B cell (primary cell): Measurements from ENCODE around the gene C10orf62.

ENCODE experiments used
- EZH2 ChIP-seq: IDR thresholded peaks from 2 replicates; pipeline ENCODE4 v1.6.1; 2012; ENCODE audit warnings: borderline replicate concordance, low read depth, mild to moderate bottlenecking, moderate library complexity, low read length; ENCODE audit not compliant: insufficient read depth, poor library complexity, severe bottlenecking
- TF ChIP-seq, protein P1 (sequence below): fragments of 200-600 bp; IDR thresholded peaks from one replicate; pipeline ENCODE4 v1.8.0; 2022; ENCODE audit warnings: antibody characterized with exemption, mild to moderate bottlenecking

DNA sequence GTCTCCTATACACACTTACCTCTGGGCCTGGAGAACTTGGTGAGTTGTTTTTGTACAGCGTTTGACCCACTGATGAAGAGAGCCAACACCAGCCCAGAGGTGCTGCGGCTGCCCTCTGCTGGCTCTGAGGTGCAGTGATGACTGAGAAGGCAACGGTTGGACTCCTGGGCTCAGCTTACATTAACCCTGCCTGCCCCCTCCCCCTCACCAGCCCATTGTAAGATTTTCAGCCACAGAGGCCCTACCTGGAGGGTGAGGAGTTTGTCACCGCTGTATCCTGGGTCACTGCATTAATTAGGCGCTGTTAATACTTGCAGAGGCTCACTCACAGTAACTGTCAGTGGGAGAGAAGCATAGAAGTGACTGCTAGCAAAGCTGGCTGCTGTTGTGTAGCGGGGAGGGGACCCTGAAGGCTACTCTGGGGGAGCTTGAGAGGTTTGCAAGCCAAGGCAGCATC is 35.9 kb upstream of the C10orf62 start:
- no peak for TF ChIP-seq EZH2
- TF ChIP-seq, protein P1, sequence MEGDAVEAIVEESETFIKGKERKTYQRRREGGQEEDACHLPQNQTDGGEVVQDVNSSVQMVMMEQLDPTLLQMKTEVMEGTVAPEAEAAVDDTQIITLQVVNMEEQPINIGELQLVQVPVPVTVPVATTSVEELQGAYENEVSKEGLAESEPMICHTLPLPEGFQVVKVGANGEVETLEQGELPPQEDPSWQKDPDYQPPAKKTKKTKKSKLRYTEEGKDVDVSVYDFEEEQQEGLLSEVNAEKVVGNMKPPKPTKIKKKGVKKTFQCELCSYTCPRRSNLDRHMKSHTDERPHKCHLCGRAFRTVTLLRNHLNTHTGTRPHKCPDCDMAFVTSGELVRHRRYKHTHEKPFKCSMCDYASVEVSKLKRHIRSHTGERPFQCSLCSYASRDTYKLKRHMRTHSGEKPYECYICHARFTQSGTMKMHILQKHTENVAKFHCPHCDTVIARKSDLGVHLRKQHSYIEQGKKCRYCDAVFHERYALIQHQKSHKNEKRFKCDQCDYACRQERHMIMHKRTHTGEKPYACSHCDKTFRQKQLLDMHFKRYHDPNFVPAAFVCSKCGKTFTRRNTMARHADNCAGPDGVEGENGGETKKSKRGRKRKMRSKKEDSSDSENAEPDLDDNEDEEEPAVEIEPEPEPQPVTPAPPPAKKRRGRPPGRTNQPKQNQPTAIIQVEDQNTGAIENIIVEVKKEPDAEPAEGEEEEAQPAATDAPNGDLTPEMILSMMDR: peak; percentile 73
